Measurements from ENCODE around the gene PKP1. TPM values are rescaled to one million over a fixed set of nuclear protein-coding genes. Genes with fewer than 3 reads are reported as not detected.

Gene PKP1
- total RNA-seq, 1 donor from 2014 or later: not detected

GRCh38 chr1:201378804-201379203 is 95.5 kb downstream of the PKP1 start:
- no peak for TF ChIP-seq CTCF (IDR thresholded peaks at IDR 0.05; ENCODE audit: partially characterized antibody, unreplicated experiment)
- H3K36me3 Mint-ChIP-seq (ENCODE audit: unreplicated experiment): no peaks in the 10 kb centered on the region
- no peak for DNase-seq
- H3K27me3 Mint-ChIP-seq (ENCODE audit: unreplicated experiment): peaks cover 10% of the 10 kb centered on the region
- H3K4me1 Mint-ChIP-seq (ENCODE audit: low read depth, unreplicated experiment): peaks cover 23% of the 10 kb centered on the region
- H3K4me3 Mint-ChIP-seq (ENCODE audit: unreplicated experiment): no peak overlapping the region
- H3K27ac Mint-ChIP-seq (ENCODE audit: unreplicated experiment): peak overlapping the region; percentile 2
- H3K9me3 Mint-ChIP-seq (ENCODE audit: unreplicated experiment): peaks cover 6% of the 10 kb centered on the region

- peaks cover 6% of the 10 kb centered on the region for H3K9me3 Mint-ChIP-seq (ENCODE audit: unreplicated experiment)
- TF ChIP-seq CTCF (IDR thresholded peaks at IDR 0.05; ENCODE audit: partially characterized antibody, unreplicated experiment): no peak
- peaks cover 10% of the 10 kb centered on the region for H3K27me3 Mint-ChIP-seq (ENCODE audit: unreplicated experiment)
- no peaks in the 10 kb centered on the region for H3K36me3 Mint-ChIP-seq (ENCODE audit: unreplicated experiment)
- peaks cover 17% of the 10 kb centered on the region for H3K4me1 Mint-ChIP-seq (ENCODE audit: low read depth, unreplicated experiment)
- no peak for DNase-seq
- H3K4me3 Mint-ChIP-seq (ENCODE audit: unreplicated experiment): no peak overlapping the region
- no peak overlapping the region for H3K27ac Mint-ChIP-seq (ENCODE audit: unreplicated experiment)
Measured at GRCh38 chr1:201379733-201380242, 96.5 kb downstream of the PKP1 start.

- Mint-ChIP-seq H3K27ac (ENCODE audit: unreplicated experiment) (no peak overlapping the region), H3K4me3 (ENCODE audit: unreplicated experiment) (no peak overlapping the region), H3K27me3 (ENCODE audit: unreplicated experiment) (peaks cover 10% of the 10 kb centered on the region), H3K36me3 (ENCODE audit: unreplicated experiment) (no peaks in the 10 kb centered on the region), H3K9me3 (ENCODE audit: unreplicated experiment) (peaks cover 7% of the 10 kb centered on the region), H3K4me1 (ENCODE audit: low read depth, unreplicated experiment) (peaks cover 17% of the 10 kb centered on the region)
- TF ChIP-seq CTCF (IDR thresholded peaks at IDR 0.05; ENCODE audit: partially characterized antibody, unreplicated experiment): no peak
- no peak for DNase-seq
Measured at GRCh38 chr1:201381130-201381529, 97.8 kb downstream of the PKP1 start.

Other genes starting within 250 kb of the PKP1 start
- 0.07 TPM for gene CACNA1S, start 171.1 kb upstream of the PKP1 start, total RNA-seq (ENCODE audit: unreplicated experiment)
- not detected for gene ASCL5, start 156.3 kb upstream of the PKP1 start, total RNA-seq (ENCODE audit: unreplicated experiment)
- 80.2 TPM for gene TMEM9, start 129.0 kb upstream of the PKP1 start, total RNA-seq (ENCODE audit: unreplicated experiment)
- 1.9 TPM for gene IGFN1, start 92.7 kb upstream of the PKP1 start, total RNA-seq (ENCODE audit: unreplicated experiment)
- gene TNNT2, start 94.2 kb downstream of the PKP1 start, total RNA-seq (ENCODE audit: unreplicated experiment): not detected
- gene LAD1, start 115.8 kb downstream of the PKP1 start, total RNA-seq (ENCODE audit: unreplicated experiment): 0.25 TPM
- gene TNNI1, start 138.2 kb downstream of the PKP1 start, total RNA-seq (ENCODE audit: unreplicated experiment): 4.1 TPM
- 18.5 TPM for gene PHLDA3, start 185.7 kb downstream of the PKP1 start, total RNA-seq (ENCODE audit: unreplicated experiment)
- 6.2 TPM for gene CSRP1, start 223.6 kb downstream of the PKP1 start, total RNA-seq (ENCODE audit: unreplicated experiment)

Data from glutamatergic neuron (in vitro differentiated cells).